Measurements from ENCODE around the gene CASP10.

CASP10 gene

DNA sequence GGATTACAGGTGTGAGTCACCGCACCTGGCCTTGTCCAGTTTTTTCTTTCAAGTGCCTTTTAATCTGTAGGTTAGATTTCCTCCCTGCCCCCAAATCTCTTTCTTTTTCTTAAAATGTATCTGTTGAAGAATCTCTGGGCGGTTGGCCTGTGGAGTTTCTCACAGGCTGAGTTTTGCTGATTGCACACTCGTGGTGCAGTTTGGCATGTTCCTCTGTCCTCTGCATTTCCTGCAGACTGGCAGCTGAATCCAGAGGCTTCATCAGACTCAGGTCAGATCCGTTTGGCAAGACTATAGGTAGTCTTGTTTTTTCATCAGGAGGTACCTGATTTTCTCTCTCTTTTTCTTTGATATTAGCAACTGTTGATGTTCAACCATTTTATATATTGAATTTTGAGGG, 5.5 kb downstream of the CASP10 start:
- in situ Hi-C loops (cut with MboI; ENCODE audit: low pct_unique_long_range_greater_than_20kb, low sequenced_read_pairs, unreplicated experiment) = no loop called here
- DNase-seq (ENCODE audit: low spot score) = no peak
- TF ChIP-seq, protein P1, sequence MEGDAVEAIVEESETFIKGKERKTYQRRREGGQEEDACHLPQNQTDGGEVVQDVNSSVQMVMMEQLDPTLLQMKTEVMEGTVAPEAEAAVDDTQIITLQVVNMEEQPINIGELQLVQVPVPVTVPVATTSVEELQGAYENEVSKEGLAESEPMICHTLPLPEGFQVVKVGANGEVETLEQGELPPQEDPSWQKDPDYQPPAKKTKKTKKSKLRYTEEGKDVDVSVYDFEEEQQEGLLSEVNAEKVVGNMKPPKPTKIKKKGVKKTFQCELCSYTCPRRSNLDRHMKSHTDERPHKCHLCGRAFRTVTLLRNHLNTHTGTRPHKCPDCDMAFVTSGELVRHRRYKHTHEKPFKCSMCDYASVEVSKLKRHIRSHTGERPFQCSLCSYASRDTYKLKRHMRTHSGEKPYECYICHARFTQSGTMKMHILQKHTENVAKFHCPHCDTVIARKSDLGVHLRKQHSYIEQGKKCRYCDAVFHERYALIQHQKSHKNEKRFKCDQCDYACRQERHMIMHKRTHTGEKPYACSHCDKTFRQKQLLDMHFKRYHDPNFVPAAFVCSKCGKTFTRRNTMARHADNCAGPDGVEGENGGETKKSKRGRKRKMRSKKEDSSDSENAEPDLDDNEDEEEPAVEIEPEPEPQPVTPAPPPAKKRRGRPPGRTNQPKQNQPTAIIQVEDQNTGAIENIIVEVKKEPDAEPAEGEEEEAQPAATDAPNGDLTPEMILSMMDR (IDR thresholded peaks at IDR 0.05; ENCODE audit: extremely low read depth, insufficient read depth, missing control alignments) = no peak

DNA sequence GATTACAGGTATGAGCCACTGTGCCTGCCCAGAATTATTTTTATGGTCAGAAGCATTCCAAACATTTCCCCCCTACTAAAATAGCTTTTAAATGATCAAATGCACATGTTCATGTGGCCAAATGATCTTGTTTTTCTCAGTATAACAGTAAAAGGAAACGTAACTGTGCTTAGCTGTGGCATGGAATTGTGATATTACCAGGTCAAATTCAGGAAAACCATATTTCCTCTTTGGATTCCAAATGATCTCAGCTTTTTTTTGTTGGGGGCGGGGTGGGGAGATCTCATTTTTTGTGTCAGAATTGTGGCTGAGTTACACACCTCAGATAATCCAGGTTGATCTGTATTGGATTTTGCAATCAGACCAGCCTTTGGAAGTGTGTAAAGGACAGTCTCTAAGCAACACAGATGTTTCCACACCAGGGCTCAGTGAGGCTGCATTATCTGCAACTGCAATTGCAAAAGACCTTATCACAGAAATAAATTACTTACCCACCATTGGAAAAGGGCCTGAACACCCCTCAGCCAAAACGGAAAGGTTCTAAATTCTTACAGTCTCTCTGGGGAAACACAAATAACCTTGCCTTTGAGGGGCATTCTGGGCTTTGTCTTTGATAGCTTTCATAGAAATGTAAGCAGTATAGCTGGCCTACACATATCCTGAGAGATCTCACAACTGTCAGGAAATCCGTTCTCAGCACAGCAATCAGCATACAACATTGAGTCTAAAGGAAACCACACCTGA, 8.4 kb downstream of the CASP10 start:
- TF ChIP-seq, protein P1 (IDR thresholded peaks at IDR 0.05; ENCODE audit: extremely low read depth, insufficient read depth, missing control alignments) = no peak
- in situ Hi-C loops (cut with MboI; ENCODE audit: low pct_unique_long_range_greater_than_20kb, low sequenced_read_pairs, unreplicated experiment) = no loop called here
- no peak for DNase-seq (ENCODE audit: low spot score)

DNA sequence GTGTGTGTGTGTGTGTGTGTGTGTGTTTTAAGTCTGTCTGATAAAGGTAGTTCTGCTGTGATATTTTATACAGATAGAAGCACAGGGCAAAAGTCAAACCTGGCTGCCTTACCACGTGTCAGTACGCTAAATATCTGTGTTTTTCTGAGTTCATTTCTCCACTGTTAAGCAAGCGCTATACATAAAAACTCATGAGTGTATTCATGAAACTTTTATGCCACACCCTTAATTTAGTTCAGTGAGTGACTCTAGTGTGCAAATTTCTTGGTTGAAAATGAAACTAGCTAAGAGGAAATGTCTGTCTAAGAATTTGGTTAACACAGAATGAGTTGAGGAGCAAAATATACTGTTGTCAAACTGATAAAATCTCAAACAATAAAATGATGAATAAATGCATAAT, 11.2 kb downstream of the CASP10 start:
- in situ Hi-C loops (cut with MboI; ENCODE audit: low pct_unique_long_range_greater_than_20kb, low sequenced_read_pairs, unreplicated experiment) = no loop called here
- TF ChIP-seq, protein P1 (IDR thresholded peaks at IDR 0.05; ENCODE audit: extremely low read depth, insufficient read depth, missing control alignments) = no peak
- DNase-seq (ENCODE audit: low spot score) = peak; percentile 72

DNA sequence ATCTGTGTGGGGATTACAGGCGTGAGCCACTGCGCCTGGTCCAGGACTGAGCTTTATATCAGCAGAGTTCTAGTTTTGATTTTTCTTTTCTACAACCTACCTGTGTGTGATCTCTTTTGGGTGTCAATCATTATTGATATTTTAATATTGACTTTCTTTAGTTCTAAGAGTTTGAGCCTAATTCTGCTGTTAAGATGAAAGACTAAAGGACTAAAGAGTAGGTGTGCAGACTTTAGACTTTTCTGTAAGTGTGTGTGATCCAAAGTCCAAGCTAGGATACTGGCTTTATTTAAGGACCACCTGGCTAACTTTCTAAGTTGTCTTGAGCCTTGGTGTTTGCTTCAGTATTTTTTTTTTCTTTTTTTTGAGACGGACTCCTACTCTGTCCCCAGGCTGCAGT, 12.4 kb downstream of the CASP10 start:
- TF ChIP-seq, protein P1 (IDR thresholded peaks at IDR 0.05; ENCODE audit: extremely low read depth, insufficient read depth, missing control alignments) = no peak
- no peak for DNase-seq (ENCODE audit: low spot score)
- in situ Hi-C loops (cut with MboI; ENCODE audit: low pct_unique_long_range_greater_than_20kb, low sequenced_read_pairs, unreplicated experiment) = no loop called here

DNA sequence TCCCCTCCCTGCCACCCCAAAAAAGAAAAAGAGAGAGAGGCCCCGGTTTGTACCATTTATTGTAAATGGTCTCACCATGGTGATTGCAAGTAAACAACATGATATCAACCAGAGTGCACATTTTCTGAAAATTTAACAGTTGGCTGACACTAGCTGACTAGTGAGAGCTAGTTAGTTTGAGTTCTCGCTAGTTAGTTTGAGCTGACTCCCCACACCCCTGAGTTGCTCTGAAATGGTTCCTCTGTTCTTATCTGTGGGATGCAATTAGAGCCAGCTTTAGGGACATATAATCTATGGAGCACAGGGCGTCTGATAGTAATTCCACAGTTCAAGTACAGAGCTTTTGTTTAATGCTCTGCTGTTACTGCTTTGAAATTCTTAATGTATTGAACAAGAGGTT, 13.1 kb downstream of the CASP10 start:
- TF ChIP-seq, protein P1 (IDR thresholded peaks at IDR 0.05; ENCODE audit: extremely low read depth, insufficient read depth, missing control alignments) = no peak
- no peak for DNase-seq (ENCODE audit: low spot score)
- in situ Hi-C loops (cut with MboI; ENCODE audit: low pct_unique_long_range_greater_than_20kb, low sequenced_read_pairs, unreplicated experiment) = no loop called here

DNA sequence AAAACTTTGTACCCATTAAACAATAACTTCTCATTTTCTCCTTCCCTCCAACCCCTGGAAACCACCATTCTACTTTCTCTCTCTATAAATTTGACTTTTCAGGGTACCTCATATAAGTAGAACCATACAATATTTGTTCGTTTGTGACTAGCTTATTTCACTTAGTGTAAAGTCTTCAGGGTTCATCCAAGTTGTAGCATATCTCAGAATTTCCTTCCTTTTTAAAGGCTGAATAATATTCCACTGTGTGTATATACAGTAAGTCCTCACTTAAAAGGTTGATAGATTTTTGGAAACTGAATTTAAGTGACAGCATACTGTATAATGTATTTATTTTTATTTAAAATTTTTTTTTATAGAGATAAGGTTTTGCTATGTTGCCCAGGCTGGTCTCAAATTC, 13.9 kb downstream of the CASP10 start:
- in situ Hi-C loops (cut with MboI; ENCODE audit: low pct_unique_long_range_greater_than_20kb, low sequenced_read_pairs, unreplicated experiment) = no loop called here
- no peak for DNase-seq (ENCODE audit: low spot score)
- TF ChIP-seq, protein P1 (IDR thresholded peaks at IDR 0.05; ENCODE audit: extremely low read depth, insufficient read depth, missing control alignments) = no peak
